Panc1 (cell line): Measurements from ENCODE around the gene N4BP3. TPM values are rescaled to one million over a fixed set of nuclear protein-coding genes. Genes with fewer than 3 reads are reported as not detected.

ENCODE experiments used
- ATAC-seq: fragments of 200-7000 bp; cut with Tn5 transposase; 2 replicates; pipeline ENCODE4 v1.9.1; 2020; ENCODE audit warnings: mild to moderate bottlenecking, moderate library complexity
- BruUV-seq: library from RNA; stranded (reverse); fragments of 400-500 nt; replicated peaks from 2 replicates; lab custom pipeline; 2021; lab: Mats Ljungman, UMichigan
- CTCF ChIA-PET: fragments of 300-600 bp; sonication (Branson Sonifier 250); formaldehyde crosslinking; loops from one replicate; lab custom pipeline; 2022; ENCODE audit warnings: antibody characterized with exemption; lab: Charles Lee
- POLR2A ChIA-PET: fragments of 300-600 bp; sonication (Branson Sonifier 250); formaldehyde crosslinking; loops from one replicate; lab custom pipeline; 2022; ENCODE audit warnings: antibody characterized with exemption; lab: Charles Lee
- DNase-seq: peaks from one replicate; pipeline ENCODE4 v3.0.0-alpha.2; 2010; ENCODE audit warnings: low read depth, low spot score
- H3K27ac ChIP-seq: 2 replicates; pipeline ENCODE4 v1.5.1; 2011; ENCODE audit warnings: mild to moderate bottlenecking, low read length, inconsistent platforms
- H3K27me3 ChIP-seq: fragments of 200-500 bp; sonication (Bioruptor generic); 2 replicates; pipeline ENCODE4 v1.6.0; 2014; ENCODE audit warnings: low read length, inconsistent platforms; ENCODE audit not compliant: control insufficient read depth, insufficient read depth
- H3K36me3 ChIP-seq: fragments of 200-500 bp; sonication (Bioruptor generic); 2 replicates; pipeline ENCODE4 v1.5.1; 2014; ENCODE audit warnings: inconsistent platforms, mild to moderate bottlenecking, low read length, moderate library complexity; ENCODE audit not compliant: control insufficient read depth, insufficient read depth
- H3K4me1 ChIP-seq: 2 replicates; pipeline ENCODE4 v1.5.1; 2011; ENCODE audit warnings: inconsistent platforms, mild to moderate bottlenecking, low read length, moderate library complexity; ENCODE audit not compliant: control insufficient read depth, insufficient read depth
- H3K4me3 ChIP-seq, 2 experiments: 2 replicates each; pipeline ENCODE4 v1.5.1; 2011 to 2012; ENCODE audit warnings: low read depth in 2 of 2, low read length in 2 of 2, mild to moderate bottlenecking in 2 of 2, inconsistent platforms in 1 of 2, moderate library complexity in 1 of 2
- H3K9me3 ChIP-seq: fragments of 200-500 bp; sonication (Bioruptor generic); 2 replicates; pipeline ENCODE4 v1.5.1; 2014; ENCODE audit warnings: low read depth, mild to moderate bottlenecking, inconsistent platforms, low read length, moderate library complexity; ENCODE audit not compliant: control insufficient read depth, insufficient read depth
- POLR2AphosphoS5 ChIP-seq: IDR thresholded peaks from 2 replicates; pipeline ENCODE4 v1.6.1; 2012; ENCODE audit warnings: mild to moderate bottlenecking, low read depth, low read length, moderate library complexity
- REST ChIP-seq, 2 experiments: IDR thresholded peaks; 2 replicates each; pipeline ENCODE4 v1.6.1; 2011 to 2012; ENCODE audit warnings: low read depth in 2 of 2, control low read depth in 1 of 2, low read length in 1 of 2, mild to moderate bottlenecking in 1 of 2, moderate library complexity in 1 of 2; ENCODE audit not compliant: insufficient read depth in 1 of 2
- SIN3A ChIP-seq: IDR thresholded peaks from 2 replicates; pipeline ENCODE4 v1.6.1; 2012; ENCODE audit warnings: low read depth, mild to moderate bottlenecking, low read length, moderate library complexity, borderline replicate concordance; ENCODE audit not compliant: insufficient read depth
- TCF7L2 ChIP-seq: IDR thresholded peaks from 2 replicates; pipeline ENCODE4 v1.6.1; 2011; ENCODE audit warnings: mild to moderate bottlenecking, low read depth, low read length, inconsistent platforms
- in situ Hi-C: cut with HindIII; loops from 2 replicates; pipeline ENCODE4 v1.10.0; 2016; ENCODE audit warnings: low sequenced_read_pairs, low pct_unique_long_range_greater_than_20kb
- intact Hi-C: fragments of 100-400 bp; cut with micrococcal nuclease; formaldehyde crosslinking; loops from one replicate; pipeline ENCODE4 v1.10.0; 2022; ENCODE audit not compliant: unreplicated experiment
- total RNA-seq: library from RNA; stranded (reverse); gene quantifications from one replicate; pipeline ENCODE4 v1.2.1, GENCODE V29; 2021; ENCODE audit not compliant: unreplicated experiment
- TF ChIP-seq, protein P1 (sequence below): fragments of 450-650 bp; IDR thresholded peaks from 2 replicates; pipeline ENCODE4 v1.5.1; 2017; ENCODE audit warnings: mild to moderate bottlenecking

The N4BP3 gene
- total RNA-seq, 1 experiment from 2014 or later: 2.3 TPM

DNA sequence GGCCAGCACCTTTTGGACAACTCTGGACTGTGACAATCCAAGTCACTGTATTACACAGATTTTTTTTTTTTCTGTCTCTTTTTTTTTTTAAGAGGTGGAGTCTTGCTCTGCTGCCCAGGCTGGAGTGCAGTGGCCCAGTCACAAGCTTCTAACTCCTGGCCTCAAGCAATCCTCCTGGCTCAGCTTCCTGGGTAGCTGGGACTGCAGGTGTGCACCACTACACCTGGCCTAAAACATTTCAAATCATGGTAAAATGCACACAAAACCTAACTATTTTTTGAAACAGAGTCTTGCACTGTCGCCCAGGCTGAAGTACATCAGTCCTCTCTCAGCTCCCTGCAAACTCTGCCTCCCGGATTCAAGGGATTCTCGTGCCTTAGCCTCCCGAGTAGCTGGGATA, 7.2 kb upstream of the N4BP3 start:
- no TSS peak for BruUV-seq
- no peak for TF ChIP-seq SIN3A
- no peak for TF ChIP-seq POLR2AphosphoS5
- TF ChIP-seq, protein P1, sequence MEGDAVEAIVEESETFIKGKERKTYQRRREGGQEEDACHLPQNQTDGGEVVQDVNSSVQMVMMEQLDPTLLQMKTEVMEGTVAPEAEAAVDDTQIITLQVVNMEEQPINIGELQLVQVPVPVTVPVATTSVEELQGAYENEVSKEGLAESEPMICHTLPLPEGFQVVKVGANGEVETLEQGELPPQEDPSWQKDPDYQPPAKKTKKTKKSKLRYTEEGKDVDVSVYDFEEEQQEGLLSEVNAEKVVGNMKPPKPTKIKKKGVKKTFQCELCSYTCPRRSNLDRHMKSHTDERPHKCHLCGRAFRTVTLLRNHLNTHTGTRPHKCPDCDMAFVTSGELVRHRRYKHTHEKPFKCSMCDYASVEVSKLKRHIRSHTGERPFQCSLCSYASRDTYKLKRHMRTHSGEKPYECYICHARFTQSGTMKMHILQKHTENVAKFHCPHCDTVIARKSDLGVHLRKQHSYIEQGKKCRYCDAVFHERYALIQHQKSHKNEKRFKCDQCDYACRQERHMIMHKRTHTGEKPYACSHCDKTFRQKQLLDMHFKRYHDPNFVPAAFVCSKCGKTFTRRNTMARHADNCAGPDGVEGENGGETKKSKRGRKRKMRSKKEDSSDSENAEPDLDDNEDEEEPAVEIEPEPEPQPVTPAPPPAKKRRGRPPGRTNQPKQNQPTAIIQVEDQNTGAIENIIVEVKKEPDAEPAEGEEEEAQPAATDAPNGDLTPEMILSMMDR: no peak
- TF ChIP-seq REST (IDR thresholded peaks at IDR 0.05; ENCODE audit: insufficient read depth in 1 of 2, low read depth in 2 of 2, low read length in 1 of 2): no peak
- no peak for TF ChIP-seq TCF7L2
- no peak overlapping the region for H3K27ac ChIP-seq
- H3K27me3 ChIP-seq: no peaks in the 10 kb centered on the region
- no peak for ATAC-seq
- DNase-seq: no peak
- CTCF ChIA-PET: interaction anchor here (0.6 to 1.6 kb wide), 4 partner anchors 14 to 28 kb away, joined by 3 to 10 read pairs (median 4); no protein-coding TSS in a partner anchor
- H3K4me1 ChIP-seq: no peaks in the 10 kb centered on the region
- POLR2A ChIA-PET: no interaction called here
- intact Hi-C loops: no loop called here
- H3K4me3 ChIP-seq: no peak overlapping the region
- in situ Hi-C loops: no loop called here
- H3K9me3 ChIP-seq: no peaks in the 10 kb centered on the region
- H3K36me3 ChIP-seq: no peaks in the 10 kb centered on the region

DNA sequence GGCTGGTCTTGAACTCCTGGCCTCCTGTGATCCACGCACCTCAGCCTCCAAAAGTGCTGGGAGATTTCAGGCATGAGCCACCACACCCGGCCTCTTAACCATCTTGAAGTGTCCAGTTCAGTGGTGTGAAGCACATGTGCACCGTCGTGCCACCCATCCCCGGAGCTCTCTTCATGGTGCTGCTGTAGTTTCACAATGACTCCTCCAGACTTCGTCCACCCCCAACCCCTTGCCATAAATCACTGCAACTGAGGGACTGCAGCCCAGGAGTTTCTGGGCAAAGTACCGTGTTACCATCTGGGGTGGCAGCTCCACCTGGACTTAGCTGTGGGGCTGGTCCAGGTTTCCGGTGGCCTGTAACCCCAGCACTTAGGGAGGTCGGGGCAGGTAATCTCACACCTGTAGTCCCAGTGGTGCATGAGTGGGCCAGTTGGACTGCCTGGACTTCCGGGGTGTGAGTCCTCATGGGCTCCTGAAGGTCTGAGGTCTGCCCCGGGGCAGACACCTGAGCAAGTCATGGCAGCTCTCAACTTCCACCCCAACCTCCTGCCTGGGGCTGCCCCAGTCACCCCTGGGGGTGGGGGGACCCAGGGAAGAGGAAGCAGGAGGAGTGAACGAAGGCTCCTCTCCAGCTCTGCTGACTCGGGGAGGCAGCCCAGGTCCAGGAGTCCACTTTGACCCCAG, 6.6 kb upstream of the N4BP3 start:
- H3K4me1 ChIP-seq: no peaks in the 10 kb centered on the region
- no peak overlapping the region for H3K27ac ChIP-seq
- DNase-seq (no peak), ATAC-seq (no peak)
- no peak for TF ChIP-seq POLR2AphosphoS5
- no peak for TF ChIP-seq TCF7L2
- no peak for TF ChIP-seq SIN3A
- TF ChIP-seq REST (IDR thresholded peaks at IDR 0.05; ENCODE audit: insufficient read depth in 1 of 2, low read depth in 2 of 2, low read length in 1 of 2): no peak
- in situ Hi-C loops (no loop called here), intact Hi-C loops (no loop called here)
- BruUV-seq: no TSS peak
- no peaks in the 10 kb centered on the region for H3K36me3 ChIP-seq
- no peaks in the 10 kb centered on the region for H3K9me3 ChIP-seq
- no peak overlapping the region for H3K4me3 ChIP-seq
- no peaks in the 10 kb centered on the region for H3K27me3 ChIP-seq
- ChIA-PET POLR2A (no interaction called here), CTCF (interaction anchor here (0.6 to 1.6 kb wide), 4 partner anchors 9 to 29 kb away, joined by 3 to 10 read pairs (median 3); no protein-coding TSS in a partner anchor)
